ENCODE measurements around the gene HAND2.
A peak's percentile ranks its signal among the peaks of the same experiment; 100 is the strongest.

The HAND2 gene

DNA sequence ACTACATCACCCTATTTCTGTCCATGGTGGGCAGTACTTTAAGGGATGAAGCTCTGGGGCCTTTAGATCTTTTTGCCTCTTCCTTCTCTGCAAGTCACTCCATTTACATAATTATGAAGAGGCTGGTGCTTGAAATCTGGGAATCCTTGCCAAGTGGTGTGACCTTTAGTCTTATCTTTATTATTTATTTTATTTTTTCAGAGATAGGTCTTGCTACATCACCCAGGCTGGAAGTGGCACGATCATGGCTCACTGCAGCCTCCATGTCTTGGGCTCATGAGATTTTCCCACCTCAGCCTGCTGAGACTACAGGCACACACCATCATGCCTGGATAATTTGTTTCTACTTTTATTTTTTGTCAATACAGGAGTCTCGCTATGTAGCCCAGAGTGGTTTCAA is 34.4 kb upstream of the HAND2 start:
- Histone ChIP-seq H3K36me3 (ENCODE audit: low read depth) (no peaks in the 10 kb centered on the region), H3K27ac (ENCODE audit: poor library complexity, severe bottlenecking) (no peak overlapping the region), H3K27me3 (ENCODE audit: insufficient read depth, poor library complexity, severe bottlenecking) (peaks cover 2% of the 10 kb centered on the region), H3K4me3 (ENCODE audit: severe bottlenecking) (no peak overlapping the region), H3K9me3 (ENCODE audit: severe bottlenecking) (no peaks in the 10 kb centered on the region), H3K4me1 (ENCODE audit: insufficient read depth, poor library complexity, severe bottlenecking) (no peaks in the 10 kb centered on the region)
- DNase-seq (ENCODE audit: low spot score): no peak
- TF ChIP-seq, protein P1, sequence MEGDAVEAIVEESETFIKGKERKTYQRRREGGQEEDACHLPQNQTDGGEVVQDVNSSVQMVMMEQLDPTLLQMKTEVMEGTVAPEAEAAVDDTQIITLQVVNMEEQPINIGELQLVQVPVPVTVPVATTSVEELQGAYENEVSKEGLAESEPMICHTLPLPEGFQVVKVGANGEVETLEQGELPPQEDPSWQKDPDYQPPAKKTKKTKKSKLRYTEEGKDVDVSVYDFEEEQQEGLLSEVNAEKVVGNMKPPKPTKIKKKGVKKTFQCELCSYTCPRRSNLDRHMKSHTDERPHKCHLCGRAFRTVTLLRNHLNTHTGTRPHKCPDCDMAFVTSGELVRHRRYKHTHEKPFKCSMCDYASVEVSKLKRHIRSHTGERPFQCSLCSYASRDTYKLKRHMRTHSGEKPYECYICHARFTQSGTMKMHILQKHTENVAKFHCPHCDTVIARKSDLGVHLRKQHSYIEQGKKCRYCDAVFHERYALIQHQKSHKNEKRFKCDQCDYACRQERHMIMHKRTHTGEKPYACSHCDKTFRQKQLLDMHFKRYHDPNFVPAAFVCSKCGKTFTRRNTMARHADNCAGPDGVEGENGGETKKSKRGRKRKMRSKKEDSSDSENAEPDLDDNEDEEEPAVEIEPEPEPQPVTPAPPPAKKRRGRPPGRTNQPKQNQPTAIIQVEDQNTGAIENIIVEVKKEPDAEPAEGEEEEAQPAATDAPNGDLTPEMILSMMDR (IDR thresholded peaks at IDR 0.05; ENCODE audit: poor library complexity, severe bottlenecking): no peak
- no peak for ATAC-seq (ENCODE audit: low read depth)

DNA sequence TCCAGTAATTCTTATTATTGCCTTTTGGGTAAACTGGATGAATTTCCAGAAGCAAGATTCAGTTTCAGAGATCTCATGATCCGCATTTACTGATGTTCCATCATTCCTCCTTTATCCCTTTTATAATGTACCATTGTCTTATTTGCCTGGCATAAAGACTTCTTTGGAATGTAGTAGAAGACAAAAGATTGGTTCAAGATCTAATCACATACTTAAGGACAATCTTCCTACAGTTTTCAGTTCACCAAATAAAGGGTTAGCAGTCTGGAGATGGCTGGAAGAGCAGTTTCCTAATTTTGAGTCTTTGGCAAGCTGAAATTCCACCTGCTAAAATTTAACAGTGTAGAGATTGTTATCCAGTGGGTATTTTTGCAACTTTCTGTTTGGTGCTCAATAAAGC is 30.9 kb upstream of the HAND2 start:
- no peaks in the 10 kb centered on the region for H3K4me1 ChIP-seq (ENCODE audit: insufficient read depth, poor library complexity, severe bottlenecking)
- H3K9me3 ChIP-seq (ENCODE audit: severe bottlenecking): no peaks in the 10 kb centered on the region
- DNase-seq (ENCODE audit: low spot score): no peak
- TF ChIP-seq, protein P1 (IDR thresholded peaks at IDR 0.05; ENCODE audit: poor library complexity, severe bottlenecking): no peak
- no peak overlapping the region for H3K27ac ChIP-seq (ENCODE audit: poor library complexity, severe bottlenecking)
- no peak overlapping the region for H3K4me3 ChIP-seq (ENCODE audit: severe bottlenecking)
- ATAC-seq (ENCODE audit: low read depth): no peak
- H3K36me3 ChIP-seq (ENCODE audit: low read depth): no peaks in the 10 kb centered on the region
- H3K27me3 ChIP-seq (ENCODE audit: insufficient read depth, poor library complexity, severe bottlenecking): no peaks in the 10 kb centered on the region

DNA sequence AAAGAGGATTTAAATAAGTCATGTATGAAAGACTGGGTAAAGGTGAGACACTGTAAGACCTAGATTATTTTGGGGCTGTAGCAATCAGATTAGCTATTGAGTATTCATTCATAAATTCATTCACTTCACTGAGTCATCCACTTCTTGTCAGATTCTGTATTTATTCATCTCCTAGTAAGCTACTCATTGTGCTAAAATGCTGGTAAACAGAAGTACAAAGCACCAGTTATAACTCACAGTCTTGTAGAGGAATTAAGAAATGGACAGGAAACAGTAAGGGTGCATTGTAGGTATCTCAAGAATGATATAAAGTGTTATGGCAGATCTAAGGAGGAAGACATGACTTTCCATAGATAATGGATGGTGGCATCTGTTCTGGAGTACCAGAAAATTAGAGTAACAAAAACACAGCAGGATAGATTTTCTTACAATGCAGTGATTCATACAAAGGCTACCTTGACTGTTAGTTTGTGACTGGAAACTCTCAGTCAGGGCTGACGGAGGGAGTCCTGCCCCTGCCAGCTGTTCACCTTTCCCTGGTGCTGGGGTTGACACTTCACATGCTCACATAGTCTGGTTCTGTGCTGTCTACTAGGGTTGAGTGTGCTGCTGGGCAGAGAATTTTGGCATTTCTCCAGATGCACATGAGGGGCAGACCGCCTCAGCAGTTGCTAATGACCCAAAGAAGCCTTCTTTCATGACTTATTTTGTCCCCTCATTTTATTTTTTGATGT is 26.5 kb upstream of the HAND2 start:
- Histone ChIP-seq H3K9me3 (ENCODE audit: severe bottlenecking) (no peaks in the 10 kb centered on the region), H3K4me1 (ENCODE audit: insufficient read depth, poor library complexity, severe bottlenecking) (no peaks in the 10 kb centered on the region), H3K27ac (ENCODE audit: poor library complexity, severe bottlenecking) (no peak overlapping the region), H3K27me3 (ENCODE audit: insufficient read depth, poor library complexity, severe bottlenecking) (peaks cover 3% of the 10 kb centered on the region), H3K36me3 (ENCODE audit: low read depth) (no peaks in the 10 kb centered on the region), H3K4me3 (ENCODE audit: severe bottlenecking) (no peak overlapping the region)
- ATAC-seq (ENCODE audit: low read depth) (no peak), DNase-seq (ENCODE audit: low spot score) (no peak)
- TF ChIP-seq, protein P1 (IDR thresholded peaks at IDR 0.05; ENCODE audit: poor library complexity, severe bottlenecking): no peak

DNA sequence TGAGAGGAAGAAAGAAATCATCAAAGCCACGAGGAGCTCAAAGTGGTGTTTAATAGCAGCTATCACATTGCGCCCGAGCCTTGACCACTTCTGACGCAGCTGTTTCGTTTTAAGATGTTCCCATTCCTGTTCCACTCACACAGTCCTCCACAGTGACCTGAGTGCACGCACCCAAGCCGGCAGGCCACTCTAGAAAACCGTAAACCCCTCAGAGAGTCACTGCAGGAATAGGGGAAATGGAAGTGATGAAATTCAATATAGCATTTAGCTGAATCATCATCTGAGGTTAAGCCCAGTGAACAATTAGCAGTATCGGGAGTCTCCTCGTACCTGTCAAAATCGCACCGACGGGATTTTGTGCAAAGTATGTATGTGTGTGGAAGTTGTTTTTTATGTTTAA is 17.9 kb upstream of the HAND2 start:
- peaks cover 75% of the 10 kb centered on the region for H3K27me3 ChIP-seq (ENCODE audit: insufficient read depth, poor library complexity, severe bottlenecking)
- TF ChIP-seq, protein P1 (IDR thresholded peaks at IDR 0.05; ENCODE audit: poor library complexity, severe bottlenecking): no peak
- no peak for DNase-seq (ENCODE audit: low spot score)
- no peaks in the 10 kb centered on the region for H3K4me1 ChIP-seq (ENCODE audit: insufficient read depth, poor library complexity, severe bottlenecking)
- H3K4me3 ChIP-seq (ENCODE audit: severe bottlenecking): no peak overlapping the region
- no peaks in the 10 kb centered on the region for H3K9me3 ChIP-seq (ENCODE audit: severe bottlenecking)
- H3K27ac ChIP-seq (ENCODE audit: poor library complexity, severe bottlenecking): no peak overlapping the region
- peak; percentile 36; the same call in 1 of the 3 replicates for ATAC-seq (ENCODE audit: low read depth)
- H3K36me3 ChIP-seq (ENCODE audit: low read depth): no peaks in the 10 kb centered on the region

DNA sequence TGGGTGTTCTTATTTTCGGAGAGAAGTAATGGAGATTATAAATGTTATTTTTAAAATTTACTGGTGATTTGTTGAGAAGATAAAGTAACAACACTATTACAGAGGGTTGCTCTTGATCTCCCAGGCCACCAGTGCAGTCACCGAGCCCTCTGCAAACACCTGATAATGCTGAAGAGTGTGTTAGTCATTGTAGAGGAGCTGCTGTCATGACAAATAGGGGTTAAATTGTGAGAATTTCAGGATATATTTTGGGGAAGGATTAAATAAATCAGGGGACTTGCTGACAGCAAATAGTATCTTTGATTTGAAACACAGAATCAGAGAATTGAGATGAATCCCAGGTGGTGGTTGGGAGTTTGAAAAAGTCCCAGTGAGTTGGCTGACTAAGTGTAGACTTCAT is 16.7 kb upstream of the HAND2 start:
- H3K9me3 ChIP-seq (ENCODE audit: severe bottlenecking): no peaks in the 10 kb centered on the region
- DNase-seq (ENCODE audit: low spot score) (no peak), ATAC-seq (ENCODE audit: low read depth) (no peak)
- TF ChIP-seq, protein P1 (IDR thresholded peaks at IDR 0.05; ENCODE audit: poor library complexity, severe bottlenecking): no peak
- H3K36me3 ChIP-seq (ENCODE audit: low read depth): no peaks in the 10 kb centered on the region
- H3K27ac ChIP-seq (ENCODE audit: poor library complexity, severe bottlenecking): no peak overlapping the region
- no peak overlapping the region for H3K4me3 ChIP-seq (ENCODE audit: severe bottlenecking)
- H3K27me3 ChIP-seq (ENCODE audit: insufficient read depth, poor library complexity, severe bottlenecking): peaks cover 82% of the 10 kb centered on the region
- no peaks in the 10 kb centered on the region for H3K4me1 ChIP-seq (ENCODE audit: insufficient read depth, poor library complexity, severe bottlenecking)

Measured in RWPE2 (cell line).